Measurements from ENCODE around the gene SLC16A2. TPM values are rescaled to one million over a fixed set of nuclear protein-coding genes. Genes with fewer than 3 reads are reported as not detected.

SLC16A2 gene
- total RNA-seq, 1 experiment from 2014 or later, result 55.2 TPM

- H3K4me3 Mint-ChIP-seq, result no peak overlapping the region
- CTCF ChIA-PET, result no interaction called here
- H3K27ac Mint-ChIP-seq, result no peak overlapping the region
- POLR2A ChIA-PET, result no interaction called here
- DNase-seq (ENCODE audit: low spot score), result no peak
- no peaks in the 10 kb centered on the region for H3K36me3 Mint-ChIP-seq
- peaks cover 3% of the 10 kb centered on the region; the same call in 1 of the 2 replicates for H3K9me3 Mint-ChIP-seq
- no peak for TF ChIP-seq ZBTB21 (CRISPR knock-in tag; IDR thresholded peaks at IDR 0.05; ENCODE audit: borderline replicate concordance)
- TF ChIP-seq TP53 (CRISPR knock-in tag; IDR thresholded peaks at IDR 0.05), result no peak
- TF ChIP-seq TCF7 (CRISPR knock-in tag; IDR thresholded peaks at IDR 0.05; ENCODE audit: low read depth), result no peak
- TF ChIP-seq CREB1 (CRISPR knock-in tag; IDR thresholded peaks at IDR 0.05), result no peak
- no peak for TF ChIP-seq ELF4 (CRISPR knock-in tag; IDR thresholded peaks at IDR 0.05; ENCODE audit: low read depth)
- no peak for TF ChIP-seq ZBTB43 (CRISPR knock-in tag; IDR thresholded peaks at IDR 0.05)
- TF ChIP-seq NFATC4 (CRISPR knock-in tag; IDR thresholded peaks at IDR 0.05), result no peak
- TF ChIP-seq MYBL2 (CRISPR knock-in tag; IDR thresholded peaks at IDR 0.05), result no peak
- TF ChIP-seq, protein P1, sequence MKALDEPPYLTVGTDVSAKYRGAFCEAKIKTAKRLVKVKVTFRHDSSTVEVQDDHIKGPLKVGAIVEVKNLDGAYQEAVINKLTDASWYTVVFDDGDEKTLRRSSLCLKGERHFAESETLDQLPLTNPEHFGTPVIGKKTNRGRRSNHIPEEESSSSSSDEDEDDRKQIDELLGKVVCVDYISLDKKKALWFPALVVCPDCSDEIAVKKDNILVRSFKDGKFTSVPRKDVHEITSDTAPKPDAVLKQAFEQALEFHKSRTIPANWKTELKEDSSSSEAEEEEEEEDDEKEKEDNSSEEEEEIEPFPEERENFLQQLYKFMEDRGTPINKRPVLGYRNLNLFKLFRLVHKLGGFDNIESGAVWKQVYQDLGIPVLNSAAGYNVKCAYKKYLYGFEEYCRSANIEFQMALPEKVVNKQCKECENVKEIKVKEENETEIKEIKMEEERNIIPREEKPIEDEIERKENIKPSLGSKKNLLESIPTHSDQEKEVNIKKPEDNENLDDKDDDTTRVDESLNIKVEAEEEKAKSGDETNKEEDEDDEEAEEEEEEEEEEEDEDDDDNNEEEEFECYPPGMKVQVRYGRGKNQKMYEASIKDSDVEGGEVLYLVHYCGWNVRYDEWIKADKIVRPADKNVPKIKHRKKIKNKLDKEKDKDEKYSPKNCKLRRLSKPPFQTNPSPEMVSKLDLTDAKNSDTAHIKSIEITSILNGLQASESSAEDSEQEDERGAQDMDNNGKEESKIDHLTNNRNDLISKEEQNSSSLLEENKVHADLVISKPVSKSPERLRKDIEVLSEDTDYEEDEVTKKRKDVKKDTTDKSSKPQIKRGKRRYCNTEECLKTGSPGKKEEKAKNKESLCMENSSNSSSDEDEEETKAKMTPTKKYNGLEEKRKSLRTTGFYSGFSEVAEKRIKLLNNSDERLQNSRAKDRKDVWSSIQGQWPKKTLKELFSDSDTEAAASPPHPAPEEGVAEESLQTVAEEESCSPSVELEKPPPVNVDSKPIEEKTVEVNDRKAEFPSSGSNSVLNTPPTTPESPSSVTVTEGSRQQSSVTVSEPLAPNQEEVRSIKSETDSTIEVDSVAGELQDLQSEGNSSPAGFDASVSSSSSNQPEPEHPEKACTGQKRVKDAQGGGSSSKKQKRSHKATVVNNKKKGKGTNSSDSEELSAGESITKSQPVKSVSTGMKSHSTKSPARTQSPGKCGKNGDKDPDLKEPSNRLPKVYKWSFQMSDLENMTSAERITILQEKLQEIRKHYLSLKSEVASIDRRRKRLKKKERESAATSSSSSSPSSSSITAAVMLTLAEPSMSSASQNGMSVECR (CRISPR knock-in tag; IDR thresholded peaks at IDR 0.05; ENCODE audit: borderline replicate concordance), result no peak
- TF ChIP-seq KAT7 (CRISPR knock-in tag; IDR thresholded peaks at IDR 0.05; ENCODE audit: borderline replicate concordance), result no peak
- TF ChIP-seq, protein P2, sequence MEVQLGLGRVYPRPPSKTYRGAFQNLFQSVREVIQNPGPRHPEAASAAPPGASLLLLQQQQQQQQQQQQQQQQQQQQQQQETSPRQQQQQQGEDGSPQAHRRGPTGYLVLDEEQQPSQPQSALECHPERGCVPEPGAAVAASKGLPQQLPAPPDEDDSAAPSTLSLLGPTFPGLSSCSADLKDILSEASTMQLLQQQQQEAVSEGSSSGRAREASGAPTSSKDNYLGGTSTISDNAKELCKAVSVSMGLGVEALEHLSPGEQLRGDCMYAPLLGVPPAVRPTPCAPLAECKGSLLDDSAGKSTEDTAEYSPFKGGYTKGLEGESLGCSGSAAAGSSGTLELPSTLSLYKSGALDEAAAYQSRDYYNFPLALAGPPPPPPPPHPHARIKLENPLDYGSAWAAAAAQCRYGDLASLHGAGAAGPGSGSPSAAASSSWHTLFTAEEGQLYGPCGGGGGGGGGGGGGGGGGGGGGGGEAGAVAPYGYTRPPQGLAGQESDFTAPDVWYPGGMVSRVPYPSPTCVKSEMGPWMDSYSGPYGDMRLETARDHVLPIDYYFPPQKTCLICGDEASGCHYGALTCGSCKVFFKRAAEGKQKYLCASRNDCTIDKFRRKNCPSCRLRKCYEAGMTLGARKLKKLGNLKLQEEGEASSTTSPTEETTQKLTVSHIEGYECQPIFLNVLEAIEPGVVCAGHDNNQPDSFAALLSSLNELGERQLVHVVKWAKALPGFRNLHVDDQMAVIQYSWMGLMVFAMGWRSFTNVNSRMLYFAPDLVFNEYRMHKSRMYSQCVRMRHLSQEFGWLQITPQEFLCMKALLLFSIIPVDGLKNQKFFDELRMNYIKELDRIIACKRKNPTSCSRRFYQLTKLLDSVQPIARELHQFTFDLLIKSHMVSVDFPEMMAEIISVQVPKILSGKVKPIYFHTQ (CRISPR knock-in tag; IDR thresholded peaks at IDR 0.05), result no peak
- TF ChIP-seq CBFB (CRISPR knock-in tag; IDR thresholded peaks at IDR 0.05; ENCODE audit: low read depth), result no peak
- TF ChIP-seq, protein P3, sequence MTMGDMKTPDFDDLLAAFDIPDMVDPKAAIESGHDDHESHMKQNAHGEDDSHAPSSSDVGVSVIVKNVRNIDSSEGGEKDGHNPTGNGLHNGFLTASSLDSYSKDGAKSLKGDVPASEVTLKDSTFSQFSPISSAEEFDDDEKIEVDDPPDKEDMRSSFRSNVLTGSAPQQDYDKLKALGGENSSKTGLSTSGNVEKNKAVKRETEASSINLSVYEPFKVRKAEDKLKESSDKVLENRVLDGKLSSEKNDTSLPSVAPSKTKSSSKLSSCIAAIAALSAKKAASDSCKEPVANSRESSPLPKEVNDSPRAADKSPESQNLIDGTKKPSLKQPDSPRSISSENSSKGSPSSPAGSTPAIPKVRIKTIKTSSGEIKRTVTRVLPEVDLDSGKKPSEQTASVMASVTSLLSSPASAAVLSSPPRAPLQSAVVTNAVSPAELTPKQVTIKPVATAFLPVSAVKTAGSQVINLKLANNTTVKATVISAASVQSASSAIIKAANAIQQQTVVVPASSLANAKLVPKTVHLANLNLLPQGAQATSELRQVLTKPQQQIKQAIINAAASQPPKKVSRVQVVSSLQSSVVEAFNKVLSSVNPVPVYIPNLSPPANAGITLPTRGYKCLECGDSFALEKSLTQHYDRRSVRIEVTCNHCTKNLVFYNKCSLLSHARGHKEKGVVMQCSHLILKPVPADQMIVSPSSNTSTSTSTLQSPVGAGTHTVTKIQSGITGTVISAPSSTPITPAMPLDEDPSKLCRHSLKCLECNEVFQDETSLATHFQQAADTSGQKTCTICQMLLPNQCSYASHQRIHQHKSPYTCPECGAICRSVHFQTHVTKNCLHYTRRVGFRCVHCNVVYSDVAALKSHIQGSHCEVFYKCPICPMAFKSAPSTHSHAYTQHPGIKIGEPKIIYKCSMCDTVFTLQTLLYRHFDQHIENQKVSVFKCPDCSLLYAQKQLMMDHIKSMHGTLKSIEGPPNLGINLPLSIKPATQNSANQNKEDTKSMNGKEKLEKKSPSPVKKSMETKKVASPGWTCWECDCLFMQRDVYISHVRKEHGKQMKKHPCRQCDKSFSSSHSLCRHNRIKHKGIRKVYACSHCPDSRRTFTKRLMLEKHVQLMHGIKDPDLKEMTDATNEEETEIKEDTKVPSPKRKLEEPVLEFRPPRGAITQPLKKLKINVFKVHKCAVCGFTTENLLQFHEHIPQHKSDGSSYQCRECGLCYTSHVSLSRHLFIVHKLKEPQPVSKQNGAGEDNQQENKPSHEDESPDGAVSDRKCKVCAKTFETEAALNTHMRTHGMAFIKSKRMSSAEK (CRISPR knock-in tag; IDR thresholded peaks at IDR 0.05; ENCODE audit: borderline replicate concordance), result no peak
- TF ChIP-seq, protein P4, sequence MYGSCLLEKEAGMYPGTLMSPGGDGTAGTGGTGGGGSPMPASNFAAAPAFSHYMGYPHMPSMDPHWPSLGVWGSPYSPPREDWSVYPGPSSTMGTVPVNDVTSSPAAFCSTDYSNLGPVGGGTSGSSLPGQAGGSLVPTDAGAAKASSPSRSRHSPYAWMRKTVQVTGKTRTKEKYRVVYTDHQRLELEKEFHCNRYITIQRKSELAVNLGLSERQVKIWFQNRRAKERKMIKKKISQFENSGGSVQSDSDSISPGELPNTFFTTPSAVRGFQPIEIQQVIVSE (CRISPR knock-in tag; IDR thresholded peaks at IDR 0.05; ENCODE audit: borderline replicate concordance), result no peak
- TF ChIP-seq FOXJ3 (CRISPR knock-in tag; IDR thresholded peaks at IDR 0.05; ENCODE audit: borderline replicate concordance), result no peak
- TF ChIP-seq EMX1 (CRISPR knock-in tag; IDR thresholded peaks at IDR 0.05), result no peak
- TF ChIP-seq, protein P5, sequence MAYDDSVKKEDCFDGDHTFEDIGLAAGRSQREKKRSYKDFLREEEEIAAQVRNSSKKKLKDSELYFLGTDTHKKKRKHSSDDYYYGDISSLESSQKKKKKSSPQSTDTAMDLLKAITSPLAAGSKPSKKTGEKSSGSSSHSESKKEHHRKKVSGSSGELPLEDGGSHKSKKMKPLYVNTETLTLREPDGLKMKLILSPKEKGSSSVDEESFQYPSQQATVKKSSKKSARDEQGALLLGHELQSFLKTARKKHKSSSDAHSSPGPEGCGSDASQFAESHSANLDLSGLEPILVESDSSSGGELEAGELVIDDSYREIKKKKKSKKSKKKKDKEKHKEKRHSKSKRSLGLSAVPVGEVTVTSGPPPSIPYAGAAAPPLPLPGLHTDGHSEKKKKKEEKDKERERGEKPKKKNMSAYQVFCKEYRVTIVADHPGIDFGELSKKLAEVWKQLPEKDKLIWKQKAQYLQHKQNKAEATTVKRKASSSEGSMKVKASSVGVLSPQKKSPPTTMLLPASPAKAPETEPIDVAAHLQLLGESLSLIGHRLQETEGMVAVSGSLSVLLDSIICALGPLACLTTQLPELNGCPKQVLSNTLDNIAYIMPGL (CRISPR knock-in tag; IDR thresholded peaks at IDR 0.05), result no peak
- no peak for TF ChIP-seq HMGA2 (CRISPR knock-in tag; IDR thresholded peaks at IDR 0.05)
- TF ChIP-seq, protein P6, sequence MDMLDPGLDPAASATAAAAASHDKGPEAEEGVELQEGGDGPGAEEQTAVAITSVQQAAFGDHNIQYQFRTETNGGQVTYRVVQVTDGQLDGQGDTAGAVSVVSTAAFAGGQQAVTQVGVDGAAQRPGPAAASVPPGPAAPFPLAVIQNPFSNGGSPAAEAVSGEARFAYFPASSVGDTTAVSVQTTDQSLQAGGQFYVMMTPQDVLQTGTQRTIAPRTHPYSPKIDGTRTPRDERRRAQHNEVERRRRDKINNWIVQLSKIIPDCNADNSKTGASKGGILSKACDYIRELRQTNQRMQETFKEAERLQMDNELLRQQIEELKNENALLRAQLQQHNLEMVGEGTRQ (CRISPR knock-in tag; IDR thresholded peaks at IDR 0.05), result no peak
- no peak for ATAC-seq
- H3K27me3 Mint-ChIP-seq (ENCODE audit: low read depth), result peaks cover 5% of the 10 kb centered on the region; the same call in 1 of the 2 replicates
- no peaks in the 10 kb centered on the region for H3K4me1 Mint-ChIP-seq
Measured at GRCh38 chrX:74395556-74395955, 25.7 kb upstream of the SLC16A2 start.
